Measurements from ENCODE around the gene TGM5.
A peak's percentile ranks its signal among the peaks of the same experiment; 100 is the strongest.
"Not testable (repeated sequence)": the region's sequence is repeated elsewhere in the genome, so short reads cannot be mapped to it uniquely, and the experiment has no call there.

TGM5 gene

GRCh38 chr15:43242616-43243015 lies 24.1 kb downstream of the TGM5 start:
- no peak for DNase-seq

- DNase-seq: peak; percentile 89
Observed at GRCh38 chr15:43241100-43241499, 25.6 kb downstream of the TGM5 start.

GRCh38 chr15:43239732-43240491 lies 26.8 kb downstream of the TGM5 start:
- no peak for DNase-seq

- no peak for DNase-seq
Observed at GRCh38 chr15:43238671-43239131, 28.0 kb downstream of the TGM5 start.

GRCh38 chr15:43237842-43238470 lies 28.8 kb downstream of the TGM5 start:
- no peak for DNase-seq

GRCh38 chr15:43235536-43235935 lies 31.2 kb downstream of the TGM5 start:
- DNase-seq: no peak

GRCh38 chr15:43232289-43232874 lies 34.3 kb downstream of the TGM5 start:
- DNase-seq: no peak

- DNase-seq: no peak
Observed at GRCh38 chr15:43230640-43231115, 36.0 kb downstream of the TGM5 start.

- no peak for DNase-seq
Observed at GRCh38 chr15:43229977-43230376, 36.8 kb downstream of the TGM5 start.

GRCh38 chr15:43226436-43227305 lies 40.1 kb downstream of the TGM5 start:
- no peak for DNase-seq

GRCh38 chr15:43225950-43226255 lies 40.8 kb downstream of the TGM5 start:
- not testable (repeated sequence) for DNase-seq

GRCh38 chr15:43225201-43225949 lies 41.4 kb downstream of the TGM5 start:
- peak; percentile 42 for DNase-seq

GRCh38 chr15:43221422-43221821 lies 45.3 kb downstream of the TGM5 start:
- no peak for DNase-seq

GRCh38 chr15:43220991-43221403 lies 45.7 kb downstream of the TGM5 start, which contains the start of gene EPB42:
Gene EPB42, minus strand, starts transcription at chr15:43221018. Its CDS starts 193 bp downstream, at chr15:43220825.
- no peak for DNase-seq

GRCh38 chr15:43219929-43220928 lies 46.5 kb downstream of the TGM5 start:
- DNase-seq: no peak

- DNase-seq: no peak
Observed at GRCh38 chr15:43218908-43219706, 47.6 kb downstream of the TGM5 start.

- DNase-seq: no peak
Observed at GRCh38 chr15:43215961-43216360, 50.8 kb downstream of the TGM5 start.

- no peak for DNase-seq
Observed at GRCh38 chr15:43214592-43215295, 52.0 kb downstream of the TGM5 start.

- no peak for DNase-seq
Observed at GRCh38 chr15:43214169-43214568, 52.6 kb downstream of the TGM5 start.
